HL-60 (cell line): ENCODE results near the gene KRTAP5-9.

Source experiments
- CTCF ChIP-seq: IDR thresholded peaks from one replicate; pipeline ENCODE4 v1.5.1; 2011; ENCODE audit warnings: low read length, control low read depth, inconsistent platforms; ENCODE audit not compliant: insufficient read depth
- TF ChIP-seq, protein P1 (sequence below): IDR thresholded peaks from 2 replicates; pipeline ENCODE4 v1.6.1; 2012; ENCODE audit warnings: low read depth; ENCODE audit not compliant: insufficient replicate concordance

- no peak for TF ChIP-seq CTCF
- TF ChIP-seq, protein P1, sequence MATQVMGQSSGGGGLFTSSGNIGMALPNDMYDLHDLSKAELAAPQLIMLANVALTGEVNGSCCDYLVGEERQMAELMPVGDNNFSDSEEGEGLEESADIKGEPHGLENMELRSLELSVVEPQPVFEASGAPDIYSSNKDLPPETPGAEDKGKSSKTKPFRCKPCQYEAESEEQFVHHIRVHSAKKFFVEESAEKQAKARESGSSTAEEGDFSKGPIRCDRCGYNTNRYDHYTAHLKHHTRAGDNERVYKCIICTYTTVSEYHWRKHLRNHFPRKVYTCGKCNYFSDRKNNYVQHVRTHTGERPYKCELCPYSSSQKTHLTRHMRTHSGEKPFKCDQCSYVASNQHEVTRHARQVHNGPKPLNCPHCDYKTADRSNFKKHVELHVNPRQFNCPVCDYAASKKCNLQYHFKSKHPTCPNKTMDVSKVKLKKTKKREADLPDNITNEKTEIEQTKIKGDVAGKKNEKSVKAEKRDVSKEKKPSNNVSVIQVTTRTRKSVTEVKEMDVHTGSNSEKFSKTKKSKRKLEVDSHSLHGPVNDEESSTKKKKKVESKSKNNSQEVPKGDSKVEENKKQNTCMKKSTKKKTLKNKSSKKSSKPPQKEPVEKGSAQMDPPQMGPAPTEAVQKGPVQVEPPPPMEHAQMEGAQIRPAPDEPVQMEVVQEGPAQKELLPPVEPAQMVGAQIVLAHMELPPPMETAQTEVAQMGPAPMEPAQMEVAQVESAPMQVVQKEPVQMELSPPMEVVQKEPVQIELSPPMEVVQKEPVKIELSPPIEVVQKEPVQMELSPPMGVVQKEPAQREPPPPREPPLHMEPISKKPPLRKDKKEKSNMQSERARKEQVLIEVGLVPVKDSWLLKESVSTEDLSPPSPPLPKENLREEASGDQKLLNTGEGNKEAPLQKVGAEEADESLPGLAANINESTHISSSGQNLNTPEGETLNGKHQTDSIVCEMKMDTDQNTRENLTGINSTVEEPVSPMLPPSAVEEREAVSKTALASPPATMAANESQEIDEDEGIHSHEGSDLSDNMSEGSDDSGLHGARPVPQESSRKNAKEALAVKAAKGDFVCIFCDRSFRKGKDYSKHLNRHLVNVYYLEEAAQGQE, result no peak
Observed at GRCh38 chr11:71538666-71538990, 9.6 kb upstream of the KRTAP5-9 start.
